Measurements from ENCODE around the gene GPRIN2. TPM values are rescaled to one million over a fixed set of nuclear protein-coding genes. Genes with fewer than 3 reads are reported as not detected.

The GPRIN2 gene
- total RNA-seq, 1 experiment from 2014 or later = not detected

DNA sequence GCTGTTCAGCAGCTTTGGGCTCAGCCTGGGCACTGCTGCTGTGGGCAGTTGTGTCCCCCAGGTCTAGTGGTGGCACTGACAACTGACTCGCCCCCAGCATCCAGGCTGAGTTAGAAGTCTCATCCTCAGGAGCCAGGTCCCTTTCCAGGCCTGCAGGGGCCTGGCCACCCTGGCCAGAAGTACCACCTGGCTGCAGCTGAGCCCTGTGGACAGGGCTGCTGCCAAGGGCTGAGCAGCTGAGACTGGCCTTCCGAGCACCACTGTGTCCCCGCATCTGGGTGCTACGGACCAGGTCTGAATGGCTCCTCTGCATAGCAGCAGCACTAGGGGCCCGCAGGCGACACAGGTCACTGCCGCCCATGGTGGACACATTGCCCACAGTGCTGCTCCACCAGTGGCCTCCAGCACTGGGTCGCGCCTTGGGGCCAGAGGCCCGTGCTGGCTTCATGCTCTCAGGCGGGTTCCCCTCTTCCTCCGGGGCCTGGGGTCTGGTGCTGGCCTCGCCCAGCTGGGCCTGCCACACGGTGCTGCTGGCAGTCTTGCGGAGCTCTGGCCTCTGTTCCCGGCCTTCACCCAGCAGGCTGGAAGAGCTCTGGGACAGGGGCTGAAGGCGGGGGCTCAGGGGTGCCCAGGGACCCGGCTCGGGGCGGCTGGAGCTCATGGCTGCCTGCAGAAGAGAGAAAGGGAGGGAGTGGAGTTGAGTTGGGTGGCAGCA is 6.2 kb downstream of the GPRIN2 start:
- no peak for DNase-seq (ENCODE audit: extremely low read depth, low read depth)

- no peak for DNase-seq (ENCODE audit: extremely low read depth, low read depth)
Measured at GRCh38 chr10:46549171-46550075, 7.0 kb downstream of the GPRIN2 start.

- DNase-seq (ENCODE audit: extremely low read depth, low read depth) = no peak
Measured at GRCh38 chr10:46548498-46549090, 7.9 kb downstream of the GPRIN2 start.

DNA sequence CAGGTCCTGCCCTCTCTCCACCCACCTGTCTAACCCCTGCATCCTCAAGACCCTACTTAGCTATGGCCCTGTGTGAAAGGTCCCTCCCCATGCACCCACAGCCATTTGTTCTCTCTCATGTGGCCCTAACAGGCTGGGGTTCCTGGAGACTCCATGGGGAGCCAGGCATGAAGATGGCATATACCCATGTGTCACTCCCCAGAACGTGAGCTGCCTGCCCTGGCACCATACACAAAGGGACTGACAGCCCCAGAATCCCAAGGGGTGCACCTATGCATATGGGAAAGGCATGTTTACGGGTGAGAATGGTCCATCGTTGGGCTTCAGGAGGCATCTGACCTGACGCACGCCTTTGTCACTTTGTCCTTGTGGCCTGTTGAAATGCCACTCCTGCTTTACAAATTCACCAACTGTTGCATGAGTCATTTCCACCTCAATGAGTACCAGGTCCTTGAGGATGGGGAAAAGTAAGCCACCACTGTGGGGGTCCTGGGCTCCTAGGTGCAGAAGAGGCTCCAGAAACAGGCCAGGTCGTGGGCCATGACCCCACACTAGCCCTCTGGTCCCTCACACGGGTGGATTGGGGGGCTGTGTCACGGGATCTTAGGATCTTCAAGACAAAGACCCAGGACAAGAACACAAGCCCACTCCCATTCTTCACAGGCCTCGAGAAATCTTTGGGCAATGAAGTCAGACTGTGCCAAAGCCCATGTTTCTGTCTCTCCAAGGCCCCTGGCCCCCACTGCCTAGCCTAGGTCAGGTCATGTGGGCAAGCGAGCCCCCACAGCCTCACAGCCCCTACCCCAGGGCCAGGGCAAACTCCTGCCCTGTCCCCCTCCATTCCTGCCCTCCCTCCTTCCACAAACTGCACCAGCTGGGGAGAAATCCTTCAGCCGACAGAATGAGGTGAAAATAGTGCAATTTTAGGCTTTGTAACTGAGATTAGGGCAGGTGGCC is 8.6 kb downstream of the GPRIN2 start:
- no peak for DNase-seq (ENCODE audit: extremely low read depth, low read depth)

GRCh38 chr10:46546591-46547540 is 9.6 kb downstream of the GPRIN2 start:
- no peak for DNase-seq (ENCODE audit: extremely low read depth, low read depth)

- no peak for DNase-seq (ENCODE audit: extremely low read depth, low read depth)
Measured at GRCh38 chr10:46545861-46546590, 10.4 kb downstream of the GPRIN2 start.

DNA sequence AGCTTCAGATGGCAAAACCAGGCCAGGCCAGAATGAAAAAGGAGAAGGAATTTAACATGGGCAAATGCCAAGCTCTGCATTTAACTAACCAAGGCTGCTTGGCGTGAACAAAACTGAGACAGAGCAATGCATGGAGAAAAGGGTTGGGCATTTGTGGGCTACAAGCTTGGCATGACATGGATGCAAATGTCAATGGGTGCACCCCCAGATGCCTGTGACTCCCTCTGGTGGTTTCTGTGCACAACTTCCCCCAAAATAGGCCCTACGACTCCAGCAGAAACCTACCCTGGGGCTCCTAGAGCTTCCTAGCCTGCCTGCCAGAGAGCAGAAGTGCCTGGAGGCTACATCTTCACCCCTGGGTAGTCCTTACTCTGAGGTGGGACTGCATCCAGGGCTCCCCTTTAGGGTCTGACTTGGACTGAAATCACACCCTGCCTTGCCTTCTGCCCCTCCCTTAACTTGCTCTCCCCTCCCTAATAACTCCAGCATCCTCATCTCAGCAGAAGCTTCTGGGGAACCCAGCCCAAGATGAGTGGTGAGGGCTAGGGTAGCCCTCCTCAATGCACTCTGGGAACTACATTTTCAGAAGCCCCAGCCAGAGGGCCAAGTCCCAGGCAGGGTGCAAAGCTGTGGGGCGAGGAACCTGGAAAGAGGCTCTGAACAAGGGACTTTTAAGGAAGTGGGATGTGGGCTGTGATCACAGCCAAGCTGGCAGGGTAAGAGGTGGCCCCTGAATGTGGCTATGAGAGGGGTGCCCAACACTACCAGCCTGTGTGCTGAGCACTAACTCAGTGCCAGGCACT is 11.3 kb downstream of the GPRIN2 start:
- DNase-seq (ENCODE audit: extremely low read depth, low read depth) = no peak

GRCh38 chr10:46543466-46544377 is 12.7 kb downstream of the GPRIN2 start:
- no peak for DNase-seq (ENCODE audit: extremely low read depth, low read depth)

GRCh38 chr10:46542567-46543465 is 13.6 kb downstream of the GPRIN2 start:
- no peak for DNase-seq (ENCODE audit: extremely low read depth, low read depth)

DNA sequence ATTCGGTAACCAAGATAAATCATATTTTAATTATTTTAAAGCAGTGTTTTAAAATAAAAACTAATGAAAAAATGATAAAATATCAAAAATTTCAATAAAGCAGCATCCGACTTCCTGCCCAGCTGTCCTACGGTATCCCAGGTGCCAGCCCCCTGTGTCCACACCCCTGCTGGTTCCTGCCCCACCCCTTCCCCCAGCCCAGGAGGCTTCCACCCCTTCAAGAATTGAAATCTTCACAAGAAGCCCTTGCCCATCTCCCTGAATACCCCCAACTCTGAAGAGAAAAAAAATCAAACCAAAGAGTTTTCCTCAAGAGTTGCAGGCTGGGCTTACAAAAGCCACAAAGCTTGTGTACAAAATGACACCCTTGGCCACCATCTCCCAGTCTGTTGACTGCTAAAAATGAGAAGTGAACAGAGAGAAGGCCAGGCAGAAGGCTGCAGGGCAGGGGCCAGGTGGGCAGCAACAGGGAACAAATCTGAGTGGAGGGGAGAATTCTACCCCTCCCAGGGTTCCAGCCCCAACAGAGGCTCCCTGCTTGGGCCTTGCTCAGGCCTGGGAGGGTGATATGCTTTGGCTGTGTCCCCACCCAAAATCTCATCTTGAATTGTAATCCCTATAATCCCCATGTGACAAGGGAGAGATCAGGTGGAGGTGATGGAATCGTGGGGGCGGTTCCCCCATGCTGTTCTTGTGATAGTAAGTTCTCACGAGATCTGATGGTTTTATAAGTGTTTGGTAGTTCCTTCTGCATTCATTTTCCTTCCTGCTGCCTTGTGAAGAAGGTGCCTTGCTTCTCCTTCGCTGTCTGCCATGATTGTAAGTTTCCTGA is 14.5 kb downstream of the GPRIN2 start:
- DNase-seq (ENCODE audit: extremely low read depth, low read depth) = no peak

- no peak for DNase-seq (ENCODE audit: extremely low read depth, low read depth)
Measured at GRCh38 chr10:46541017-46541661, 15.3 kb downstream of the GPRIN2 start.

- DNase-seq (ENCODE audit: extremely low read depth, low read depth) = no peak
Measured at GRCh38 chr10:46540412-46541016, 15.9 kb downstream of the GPRIN2 start.

- no peak for DNase-seq (ENCODE audit: extremely low read depth, low read depth)
Measured at GRCh38 chr10:46539596-46540411, 16.7 kb downstream of the GPRIN2 start.
